Left forelimb (tissue), 1 donor: ENCODE data around the gene REG1A.

ENCODE experiments used
- DNase-seq: peaks from one replicate; pipeline ENCODE4 v3.0.0-alpha.2; 2018; ENCODE audit warnings: low spot score

Gene REG1A

DNA sequence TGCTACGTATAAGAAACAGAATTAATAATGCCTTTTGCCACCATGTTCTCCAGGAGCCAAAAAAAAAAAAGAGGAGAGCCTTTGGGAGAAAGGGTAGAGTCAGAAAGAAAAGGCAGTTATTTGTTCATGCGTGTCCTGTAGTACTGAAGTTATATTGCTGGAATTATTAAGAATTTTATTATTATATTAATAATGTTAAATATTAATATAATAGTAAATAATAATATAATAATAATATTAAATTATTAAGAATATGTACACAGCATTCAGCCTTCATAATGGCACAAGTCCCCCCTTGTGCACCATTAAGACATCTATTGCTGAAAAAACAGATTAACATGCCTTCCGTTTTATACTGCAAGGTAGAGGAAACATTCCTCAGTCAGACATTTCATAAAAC is 8.1 kb downstream of the REG1A start:
- no peak for DNase-seq

DNA sequence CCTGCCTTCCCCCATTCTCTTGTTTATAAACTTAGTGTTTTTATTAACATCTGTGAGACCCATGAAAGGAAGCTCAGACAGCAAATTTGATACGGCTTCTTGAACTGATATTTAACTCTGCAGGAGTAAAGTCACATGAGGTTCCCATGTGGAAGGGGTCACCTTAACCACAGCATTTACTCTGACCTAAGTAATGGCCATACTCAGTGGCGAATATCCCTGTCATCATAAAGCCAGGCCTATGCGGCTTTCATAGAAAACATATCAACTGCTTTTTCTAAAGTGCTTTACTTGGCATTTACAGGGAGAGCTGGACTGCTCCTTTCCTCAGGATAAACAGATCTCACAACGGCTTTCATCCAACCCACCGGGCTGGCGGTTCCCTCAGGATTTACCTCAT is 9.0 kb downstream of the REG1A start:
- no peak for DNase-seq

DNA sequence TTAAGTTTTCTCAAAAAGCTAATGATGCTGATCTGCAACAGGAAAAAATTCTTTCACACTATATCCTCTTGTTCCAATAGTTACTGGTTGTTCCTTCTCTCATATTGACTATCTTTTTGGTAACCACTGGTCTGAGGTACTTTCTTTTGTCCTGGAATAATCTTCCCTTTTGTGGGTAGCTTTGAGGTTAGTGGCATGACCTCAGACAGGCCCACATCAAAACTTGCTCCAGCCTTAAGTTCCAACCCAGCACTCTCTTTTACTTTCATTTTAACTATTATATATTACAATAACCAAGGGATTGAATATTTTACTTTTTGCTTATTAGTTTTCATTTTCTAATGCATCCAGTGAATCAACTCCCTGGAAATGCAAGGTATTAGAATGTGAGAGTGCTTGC is 9.5 kb downstream of the REG1A start:
- DNase-seq, result no peak

DNA sequence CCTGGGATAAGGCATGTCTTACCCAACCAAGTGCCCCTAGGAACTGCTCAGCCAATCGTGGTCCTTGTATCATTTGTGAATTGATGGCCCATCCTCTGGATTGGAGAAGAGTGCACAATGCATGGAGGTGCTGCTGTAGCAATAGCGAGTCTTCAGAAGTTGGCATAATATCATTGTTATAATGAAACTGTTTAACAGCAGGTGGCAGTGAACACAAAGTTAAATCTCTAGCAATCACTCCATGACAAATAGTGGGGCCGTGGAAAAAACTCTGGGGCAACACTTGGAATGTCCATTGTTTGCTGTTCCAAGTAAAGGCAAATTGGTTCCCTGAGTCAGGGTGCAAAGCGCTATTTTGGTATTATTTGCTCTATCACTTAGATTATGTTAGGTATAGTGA is 11.4 kb downstream of the REG1A start:
- no peak for DNase-seq

DNA sequence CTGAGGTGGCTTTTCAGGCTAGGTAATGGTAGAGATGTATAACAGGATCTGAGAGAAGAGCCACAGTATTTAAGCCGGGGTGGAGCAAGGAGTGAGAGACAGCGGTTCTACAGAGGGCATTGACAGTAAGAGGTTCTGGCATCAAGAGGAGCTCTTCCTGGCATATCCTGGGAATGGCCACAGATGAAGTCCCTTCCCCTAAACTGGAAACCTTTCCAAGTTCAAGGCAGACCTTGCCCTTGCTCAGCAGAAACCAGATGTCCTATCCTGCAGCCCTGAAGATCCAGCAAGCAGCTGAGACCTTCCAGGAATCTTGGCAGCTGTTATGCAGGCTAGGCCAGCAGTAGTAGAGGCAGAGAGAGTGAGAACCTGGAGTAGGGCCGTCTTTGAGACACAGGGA is 18.1 kb downstream of the REG1A start:
- no peak for DNase-seq

DNA sequence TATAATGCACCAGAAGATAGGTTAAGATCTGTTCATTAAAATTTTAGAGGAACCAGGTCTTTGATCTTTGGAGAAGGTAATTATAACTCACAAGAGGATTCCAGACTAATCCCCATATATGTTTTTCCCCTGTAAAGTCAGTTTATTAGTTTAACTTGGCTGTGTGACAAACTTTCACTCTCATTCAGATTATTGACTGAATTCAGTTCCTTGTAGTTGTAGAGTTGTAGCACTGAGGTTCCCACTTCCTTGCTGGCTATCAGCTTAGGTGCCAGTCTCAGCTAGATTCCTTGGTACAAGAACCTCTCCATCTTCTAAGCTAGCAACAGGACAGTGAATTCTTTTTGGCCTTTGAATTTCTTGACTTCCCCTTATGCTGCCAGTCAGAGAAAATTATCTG is 19.1 kb downstream of the REG1A start:
- DNase-seq, result no peak

DNA sequence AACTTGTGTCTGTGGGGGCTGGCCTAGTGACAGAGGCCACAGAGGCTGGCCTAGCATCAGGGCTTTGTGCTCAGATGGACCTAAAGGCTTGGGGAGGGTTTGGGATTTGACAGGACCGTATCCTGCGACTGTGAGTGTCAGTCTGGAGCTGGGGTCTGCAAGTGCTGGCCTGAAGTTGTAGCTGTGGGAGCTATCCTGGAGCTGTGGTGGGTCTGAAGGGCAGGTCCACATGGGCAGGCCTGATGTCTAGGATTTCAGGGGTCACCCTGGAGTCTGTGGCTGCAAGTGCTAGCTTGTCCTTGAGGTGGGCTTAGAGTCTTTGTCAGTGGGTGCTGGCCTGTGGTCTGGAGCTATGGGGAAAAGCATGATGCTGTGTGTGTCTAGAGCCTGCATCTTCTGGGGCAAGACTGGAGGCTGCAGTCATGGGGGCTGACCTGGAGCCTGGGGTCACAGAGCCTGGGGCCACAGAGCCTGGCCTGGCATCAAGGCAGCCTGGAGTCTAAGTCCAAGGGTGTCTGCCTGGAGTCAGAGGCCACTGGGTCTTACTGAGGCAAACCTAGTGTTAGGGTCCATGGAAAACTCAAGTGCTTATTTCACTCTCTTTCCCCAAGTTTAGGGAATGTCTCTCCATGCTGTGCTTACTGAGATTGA is 35.7 kb downstream of the REG1A start:
- DNase-seq, result no peak

DNA sequence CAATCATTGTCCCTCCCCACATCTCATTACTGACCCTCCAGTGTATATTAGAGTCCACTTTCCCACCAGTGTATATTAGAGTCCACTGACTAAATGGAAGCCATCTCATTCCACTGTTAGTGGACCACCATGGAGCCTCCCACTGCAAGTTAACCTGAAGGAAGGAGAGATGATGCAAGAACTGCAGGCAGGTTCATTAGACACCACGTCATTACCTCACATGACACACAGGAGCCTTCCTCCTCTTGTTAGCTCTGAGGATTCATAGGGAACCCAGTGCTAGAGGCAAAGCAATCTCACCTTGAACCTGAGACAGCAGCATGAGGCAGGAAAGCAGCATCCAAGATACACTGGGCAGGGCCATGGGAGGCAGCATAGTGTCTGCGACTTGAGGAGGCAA is 38.7 kb downstream of the REG1A start:
- no peak for DNase-seq

DNA sequence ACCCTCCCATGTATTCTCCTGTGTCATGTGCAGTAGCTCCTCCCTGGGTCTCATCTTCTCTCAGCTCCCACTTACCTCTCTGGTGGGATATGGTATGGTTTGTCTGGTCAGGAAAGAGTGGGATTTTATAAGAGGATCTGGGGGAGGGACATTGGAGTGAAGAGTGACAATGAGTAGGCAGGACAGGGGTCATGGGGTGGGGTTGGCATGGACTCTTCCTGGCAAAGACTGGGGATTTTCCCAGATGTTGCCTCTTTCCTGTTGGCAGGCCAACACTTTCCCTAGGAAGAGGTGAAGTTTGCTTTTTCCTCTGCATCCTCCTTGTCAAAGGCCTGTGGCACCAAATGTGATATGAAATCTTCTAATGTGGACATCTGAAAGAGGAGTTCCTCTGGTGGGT is 39.4 kb downstream of the REG1A start, which contains the start of gene REG3A:
Gene REG3A (minus strand): TSS at position 101 of the 400 bp plus-strand sequence. CDS start 348 bp downstream, outside the sequence.
- DNase-seq, result no peak

DNA sequence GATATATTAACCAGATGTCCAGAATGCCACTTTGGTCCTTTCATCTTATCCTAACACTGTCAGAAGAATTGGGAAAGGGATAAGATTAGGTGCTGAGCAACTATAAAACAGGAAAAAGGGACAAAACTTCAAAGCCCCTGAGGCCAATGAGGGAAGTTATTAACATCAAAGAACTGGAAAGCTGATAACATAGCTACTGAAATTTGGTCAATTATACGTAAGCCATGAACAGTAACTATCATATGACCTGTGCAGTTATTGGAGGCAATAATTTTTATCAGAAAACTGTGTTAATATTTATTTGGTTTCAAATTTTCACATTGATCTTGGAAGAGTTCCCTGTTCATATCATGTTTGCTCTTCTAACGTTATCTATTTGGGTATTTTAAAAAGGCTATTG is 41.8 kb downstream of the REG1A start:
- DNase-seq, result no peak

DNA sequence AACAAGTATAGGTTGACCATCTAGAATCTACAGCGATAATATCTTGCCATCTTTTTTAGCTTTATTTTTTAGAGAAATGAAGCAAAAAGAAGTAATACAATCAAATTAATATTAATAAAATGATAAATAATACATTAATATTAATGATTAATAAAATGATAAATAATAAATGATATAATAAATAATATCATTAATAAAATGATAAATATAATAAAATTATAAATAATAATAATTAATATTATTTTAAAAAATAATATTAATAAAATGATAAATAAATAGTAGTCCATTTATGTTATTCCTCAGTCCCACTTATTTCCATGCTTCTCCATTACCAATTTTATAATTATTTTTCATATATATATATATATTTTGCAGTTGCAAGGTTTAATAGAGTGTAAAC is 42.5 kb downstream of the REG1A start:
- DNase-seq, result no peak

DNA sequence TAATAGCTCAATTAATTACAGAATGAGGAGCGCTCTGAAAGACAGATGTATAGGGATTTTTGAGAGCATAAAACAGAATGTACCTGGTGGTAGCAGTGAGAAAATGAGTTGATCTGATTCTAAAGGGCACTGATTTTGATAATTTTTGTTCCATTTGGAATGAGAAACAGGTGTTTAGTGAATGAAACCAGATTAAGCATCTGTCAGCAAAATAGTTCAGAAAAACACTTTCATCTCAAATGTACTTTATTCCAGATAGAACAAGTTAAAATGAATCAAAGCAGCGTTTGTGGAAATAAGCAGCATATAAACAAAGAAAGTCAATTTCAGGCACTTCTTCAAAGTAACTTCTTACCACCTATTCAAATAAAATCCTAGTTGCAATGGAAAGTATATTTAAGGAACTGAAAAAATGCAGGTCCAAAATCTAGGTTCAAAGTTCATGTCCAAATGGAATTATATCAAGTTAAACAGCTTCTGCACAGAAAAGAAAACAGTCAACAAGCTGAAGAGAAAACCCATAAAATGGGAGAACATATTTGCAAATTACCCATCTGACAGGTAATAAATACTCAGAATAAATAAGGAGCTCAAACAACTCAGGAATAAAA is 51.2 kb downstream of the REG1A start:
- no peak for DNase-seq
